Endothelial cell of umbilical vein (primary cell): ENCODE results near the gene HENMT1.
A peak's percentile ranks its signal among the peaks of the same experiment; 100 is the strongest.

Experiments used
- EZH2 ChIP-seq: IDR thresholded peaks from 2 replicates; pipeline ENCODE4 v1.6.1; 2012; ENCODE audit warnings: borderline replicate concordance, low read depth, mild to moderate bottlenecking, moderate library complexity, low read length, inconsistent platforms; ENCODE audit not compliant: severe bottlenecking
- FOS ChIP-seq: IDR thresholded peaks from 2 replicates; pipeline ENCODE4 v1.6.1; 2011; ENCODE audit warnings: mild to moderate bottlenecking, low read length, moderate library complexity, borderline replicate concordance; ENCODE audit not compliant: insufficient read depth
- MYC ChIP-seq: IDR thresholded peaks from one replicate; pipeline ENCODE4 v1.6.1; 2011; ENCODE audit warnings: mild to moderate bottlenecking, low read depth, low read length
- POLR2A ChIP-seq: IDR thresholded peaks from 2 replicates; pipeline ENCODE4 v1.6.1; 2012; ENCODE audit warnings: low read depth, mild to moderate bottlenecking, control low read depth, low read length
- POLR2AphosphoS5 ChIP-seq: IDR thresholded peaks from 2 replicates; pipeline ENCODE4 v1.6.1; 2012; ENCODE audit warnings: low read depth, mild to moderate bottlenecking, control low read depth, low read length, moderate library complexity; ENCODE audit not compliant: insufficient read depth
- TF ChIP-seq, protein P1 (sequence below), 2 donors: IDR thresholded peaks; 1 replicate in 1 of 2; 2 replicates in 1 of 2; pipeline ENCODE4 v1.5.1; 2011; ENCODE audit warnings: low read length in 2 of 2, mild to moderate bottlenecking in 2 of 2, moderate library complexity in 2 of 2, control low read depth in 1 of 2, inconsistent platforms in 1 of 2, low read depth in 1 of 2; ENCODE audit not compliant: insufficient read depth in 1 of 2; ENCODE audit errors: extremely low read depth in 1 of 2
- TF ChIP-seq, protein P2 (sequence below): IDR thresholded peaks from 2 replicates; pipeline ENCODE4 v1.6.1; 2011; ENCODE audit not compliant: insufficient read depth, insufficient read length

DNA sequence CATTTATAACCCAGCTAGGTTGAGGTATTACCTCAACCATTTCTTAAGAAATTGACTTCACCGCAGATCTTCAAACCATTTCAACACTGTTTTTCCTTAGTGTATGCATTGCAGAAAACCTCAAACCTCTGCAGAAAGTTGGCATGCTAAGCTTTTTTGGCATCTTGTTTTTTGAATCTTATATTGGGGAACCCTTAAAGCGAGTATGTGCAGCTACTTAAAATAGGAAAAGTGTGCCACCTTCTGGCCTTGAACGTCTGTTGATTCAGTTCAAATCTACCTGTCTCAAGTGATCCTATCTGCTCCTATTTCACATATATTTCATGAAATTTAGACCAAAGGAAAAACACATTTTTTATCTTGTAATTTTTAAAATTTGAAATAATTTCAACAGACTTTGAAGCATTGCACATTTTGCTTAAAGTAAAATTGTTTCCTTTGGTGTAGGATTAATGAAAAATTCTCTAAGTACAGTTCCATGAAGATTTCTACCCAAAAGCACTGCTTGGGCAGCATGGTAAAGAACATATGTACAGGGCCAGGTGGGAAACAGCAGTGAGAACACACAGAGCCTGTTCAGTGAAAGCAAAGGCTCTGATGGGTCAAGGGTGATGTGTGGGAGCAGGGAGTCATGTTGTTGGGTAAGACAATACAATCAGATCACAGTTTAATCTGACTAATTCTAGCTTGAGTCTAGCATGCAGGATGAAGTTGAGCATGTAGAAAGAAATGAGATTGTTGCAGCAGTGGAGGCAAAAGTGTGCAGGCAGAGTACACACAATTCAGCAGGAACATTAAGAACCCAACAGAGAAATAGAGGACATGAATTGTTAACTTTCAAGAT, 17.2 kb downstream of the HENMT1 start:
- TF ChIP-seq, protein P1, sequence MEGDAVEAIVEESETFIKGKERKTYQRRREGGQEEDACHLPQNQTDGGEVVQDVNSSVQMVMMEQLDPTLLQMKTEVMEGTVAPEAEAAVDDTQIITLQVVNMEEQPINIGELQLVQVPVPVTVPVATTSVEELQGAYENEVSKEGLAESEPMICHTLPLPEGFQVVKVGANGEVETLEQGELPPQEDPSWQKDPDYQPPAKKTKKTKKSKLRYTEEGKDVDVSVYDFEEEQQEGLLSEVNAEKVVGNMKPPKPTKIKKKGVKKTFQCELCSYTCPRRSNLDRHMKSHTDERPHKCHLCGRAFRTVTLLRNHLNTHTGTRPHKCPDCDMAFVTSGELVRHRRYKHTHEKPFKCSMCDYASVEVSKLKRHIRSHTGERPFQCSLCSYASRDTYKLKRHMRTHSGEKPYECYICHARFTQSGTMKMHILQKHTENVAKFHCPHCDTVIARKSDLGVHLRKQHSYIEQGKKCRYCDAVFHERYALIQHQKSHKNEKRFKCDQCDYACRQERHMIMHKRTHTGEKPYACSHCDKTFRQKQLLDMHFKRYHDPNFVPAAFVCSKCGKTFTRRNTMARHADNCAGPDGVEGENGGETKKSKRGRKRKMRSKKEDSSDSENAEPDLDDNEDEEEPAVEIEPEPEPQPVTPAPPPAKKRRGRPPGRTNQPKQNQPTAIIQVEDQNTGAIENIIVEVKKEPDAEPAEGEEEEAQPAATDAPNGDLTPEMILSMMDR (IDR thresholded peaks at IDR 0.05; ENCODE audit: extremely low read depth in 1 of 2, insufficient read depth in 1 of 2, low read depth in 1 of 2, low read length in 2 of 2) = peak; percentile 29 to 36
- no peak for TF ChIP-seq POLR2A
- TF ChIP-seq FOS = no peak
- TF ChIP-seq, protein P2, sequence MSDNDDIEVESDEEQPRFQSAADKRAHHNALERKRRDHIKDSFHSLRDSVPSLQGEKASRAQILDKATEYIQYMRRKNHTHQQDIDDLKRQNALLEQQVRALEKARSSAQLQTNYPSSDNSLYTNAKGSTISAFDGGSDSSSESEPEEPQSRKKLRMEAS = no peak
- no peak for TF ChIP-seq EZH2
- no peak for TF ChIP-seq POLR2AphosphoS5
- no peak for TF ChIP-seq MYC
